ENCODE measurements around the gene PIK3CD. TPM values are rescaled to one million over a fixed set of nuclear protein-coding genes. Genes with fewer than 3 reads are reported as not detected.

Gene PIK3CD
- total and polyA plus RNA-seq, 10 of the 15 experiments (the other 5 are each of a cell fraction or from before 2014, with no cell fraction given), result 7.0 to 101 (median 51.1) TPM

DNA sequence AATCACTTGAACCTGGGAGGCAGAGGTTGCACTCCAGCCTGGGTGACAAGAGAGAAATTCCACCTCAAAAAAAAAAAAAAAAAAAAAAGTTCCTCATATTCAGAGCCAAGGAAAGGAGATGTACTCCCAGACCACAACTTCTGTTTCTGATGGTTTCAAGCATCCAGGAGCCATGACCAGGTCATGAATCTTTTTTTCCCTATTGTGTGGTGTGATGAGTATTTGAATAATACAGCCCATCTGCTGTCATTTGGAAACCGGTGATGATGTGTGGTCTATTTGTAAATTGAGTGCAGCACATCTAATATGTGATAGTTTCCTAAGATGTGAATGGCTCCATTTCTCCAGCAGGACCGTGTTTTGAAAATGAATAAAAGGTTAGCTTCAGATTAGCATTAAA lies 18.6 kb downstream of the PIK3CD start (continued):
- TF ChIP-seq SMAD1 (IDR thresholded peaks at IDR 0.05; ENCODE audit: low read depth, partially characterized antibody), result no peak
- TF ChIP-seq SMAD5 (IDR thresholded peaks at IDR 0.05; ENCODE audit: low read depth), result no peak
- TF ChIP-seq NFXL1 (IDR thresholded peaks at IDR 0.05; ENCODE audit: borderline replicate concordance), result no peak
- TF ChIP-seq YY1 (IDR thresholded peaks at IDR 0.05; ENCODE audit: low read depth, low read length), result no peak
- TF ChIP-seq POLR2A (IDR thresholded peaks at IDR 0.05; ENCODE audit: low read depth, low read length), result no peak
- TF ChIP-seq ELK1 (IDR thresholded peaks at IDR 0.05; ENCODE audit: low read depth, low read length), result no peak
- no peak for TF ChIP-seq ATF2 (IDR thresholded peaks at IDR 0.05; ENCODE audit: low read length)
- no peak for TF ChIP-seq NBN (IDR thresholded peaks at IDR 0.05)
- no peak for TF ChIP-seq TCF7 (IDR thresholded peaks at IDR 0.05; ENCODE audit: borderline replicate concordance)
- no peak for TF ChIP-seq NRF1 (conservative IDR thresholded peaks at IDR 0.05; ENCODE audit: low read depth, low read length)
- TF ChIP-seq POU2F2 (IDR thresholded peaks at IDR 0.05; ENCODE audit: borderline replicate concordance, low read depth, low read length), result 0 out of 3 replicates have a peak, but pooled peaks have one; percentile 61
- no peak for TF ChIP-seq KLF5 (IDR thresholded peaks at IDR 0.05; ENCODE audit: partially characterized antibody)
- peak; percentile 34; the same call in 1 of the 2 replicates for TF ChIP-seq ZNF384 (IDR thresholded peaks at IDR 0.05; ENCODE audit: borderline replicate concordance, low read depth, low read length)
- no peak for TF ChIP-seq RBBP5 (conservative IDR thresholded peaks at IDR 0.05)
- TF ChIP-seq ZSCAN29 (IDR thresholded peaks at IDR 0.05), result no peak
- no peak for TF ChIP-seq ETV6 (conservative IDR thresholded peaks at IDR 0.05 in 1 of 2, IDR thresholded peaks at IDR 0.05 in 1 of 2; ENCODE audit: borderline replicate concordance in 1 of 2, low read depth in 1 of 2)
- TF ChIP-seq ZZZ3 (IDR thresholded peaks at IDR 0.05; ENCODE audit: control insufficient read depth, insufficient read length, low read depth), result no peak
- 0 out of 4 replicates have a peak, but pooled peaks of 1 of the 2 experiments have one; percentile 33 for TF ChIP-seq BHLHE40 (IDR thresholded peaks at IDR 0.05; ENCODE audit: borderline replicate concordance in 1 of 2, low read depth in 2 of 2, low read length in 1 of 2)
- TF ChIP-seq, protein P1, sequence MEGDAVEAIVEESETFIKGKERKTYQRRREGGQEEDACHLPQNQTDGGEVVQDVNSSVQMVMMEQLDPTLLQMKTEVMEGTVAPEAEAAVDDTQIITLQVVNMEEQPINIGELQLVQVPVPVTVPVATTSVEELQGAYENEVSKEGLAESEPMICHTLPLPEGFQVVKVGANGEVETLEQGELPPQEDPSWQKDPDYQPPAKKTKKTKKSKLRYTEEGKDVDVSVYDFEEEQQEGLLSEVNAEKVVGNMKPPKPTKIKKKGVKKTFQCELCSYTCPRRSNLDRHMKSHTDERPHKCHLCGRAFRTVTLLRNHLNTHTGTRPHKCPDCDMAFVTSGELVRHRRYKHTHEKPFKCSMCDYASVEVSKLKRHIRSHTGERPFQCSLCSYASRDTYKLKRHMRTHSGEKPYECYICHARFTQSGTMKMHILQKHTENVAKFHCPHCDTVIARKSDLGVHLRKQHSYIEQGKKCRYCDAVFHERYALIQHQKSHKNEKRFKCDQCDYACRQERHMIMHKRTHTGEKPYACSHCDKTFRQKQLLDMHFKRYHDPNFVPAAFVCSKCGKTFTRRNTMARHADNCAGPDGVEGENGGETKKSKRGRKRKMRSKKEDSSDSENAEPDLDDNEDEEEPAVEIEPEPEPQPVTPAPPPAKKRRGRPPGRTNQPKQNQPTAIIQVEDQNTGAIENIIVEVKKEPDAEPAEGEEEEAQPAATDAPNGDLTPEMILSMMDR (IDR thresholded peaks at IDR 0.05 in 2 of 3, conservative IDR thresholded peaks at IDR 0.05 in 1 of 3; ENCODE audit: control insufficient read depth in 2 of 3, extremely low read depth in 1 of 3, insufficient read depth in 1 of 3, low read depth in 3 of 3, low read length in 3 of 3), result no peak
- TF ChIP-seq STAT1 (conservative IDR thresholded peaks at IDR 0.05), result no peak
- no peak for TF ChIP-seq EGR1 (IDR thresholded peaks at IDR 0.05; ENCODE audit: borderline replicate concordance in 1 of 2, low read depth in 2 of 2, low read length in 2 of 2)
- peak; percentile 88 for TF ChIP-seq RUNX3 (IDR thresholded peaks at IDR 0.05; ENCODE audit: low read length)
- TF ChIP-seq TCF12 (IDR thresholded peaks at IDR 0.05; ENCODE audit: low read depth, low read length), result no peak
- no peak for TF ChIP-seq HCFC1 (IDR thresholded peaks at IDR 0.05; ENCODE audit: low read length)
- no peak for TF ChIP-seq LARP7 (IDR thresholded peaks at IDR 0.05)
- TF ChIP-seq KAT2A (conservative IDR thresholded peaks at IDR 0.05; ENCODE audit: control insufficient read depth, low read depth, low read length), result no peak
- TF ChIP-seq, protein P2, sequence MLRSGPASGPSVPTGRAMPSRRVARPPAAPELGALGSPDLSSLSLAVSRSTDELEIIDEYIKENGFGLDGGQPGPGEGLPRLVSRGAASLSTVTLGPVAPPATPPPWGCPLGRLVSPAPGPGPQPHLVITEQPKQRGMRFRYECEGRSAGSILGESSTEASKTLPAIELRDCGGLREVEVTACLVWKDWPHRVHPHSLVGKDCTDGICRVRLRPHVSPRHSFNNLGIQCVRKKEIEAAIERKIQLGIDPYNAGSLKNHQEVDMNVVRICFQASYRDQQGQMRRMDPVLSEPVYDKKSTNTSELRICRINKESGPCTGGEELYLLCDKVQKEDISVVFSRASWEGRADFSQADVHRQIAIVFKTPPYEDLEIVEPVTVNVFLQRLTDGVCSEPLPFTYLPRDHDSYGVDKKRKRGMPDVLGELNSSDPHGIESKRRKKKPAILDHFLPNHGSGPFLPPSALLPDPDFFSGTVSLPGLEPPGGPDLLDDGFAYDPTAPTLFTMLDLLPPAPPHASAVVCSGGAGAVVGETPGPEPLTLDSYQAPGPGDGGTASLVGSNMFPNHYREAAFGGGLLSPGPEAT (IDR thresholded peaks at IDR 0.05; ENCODE audit: low read depth), result peak; percentile 73; the same call in 1 of the 2 replicates
- no peak for TF ChIP-seq MEF2B (IDR thresholded peaks at IDR 0.05; ENCODE audit: partially characterized antibody, poor library complexity, severe bottlenecking)
